ENCODE data around the gene STAT5A.
"Not testable (repeated sequence)": the region's sequence is repeated elsewhere in the genome, so short reads cannot be mapped to it uniquely, and the experiment has no call there.

DNA sequence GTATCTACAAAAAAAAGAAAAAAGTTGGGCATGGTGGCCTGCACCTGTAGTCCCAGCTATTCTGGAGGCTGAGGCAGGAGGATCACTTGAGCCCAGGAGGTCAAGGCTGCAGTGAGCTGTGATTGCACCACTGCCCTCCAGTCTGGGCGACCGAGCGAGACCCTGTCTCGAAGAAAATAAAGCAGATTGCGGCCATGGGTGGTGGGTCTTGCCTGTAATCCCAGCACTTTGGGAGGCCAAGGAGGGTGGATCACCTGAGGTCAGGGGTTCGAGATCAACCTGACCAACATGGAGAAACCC is 16.7 kb downstream of the STAT5A start:
- TF ChIP-seq EZH2 (IDR thresholded peaks at IDR 0.05; ENCODE audit: borderline replicate concordance, insufficient read depth, low read length, poor library complexity, severe bottlenecking); TAF1 (IDR thresholded peaks at IDR 0.05; ENCODE audit: low read depth): not testable (repeated sequence)
- TF ChIP-seq, protein P1, sequence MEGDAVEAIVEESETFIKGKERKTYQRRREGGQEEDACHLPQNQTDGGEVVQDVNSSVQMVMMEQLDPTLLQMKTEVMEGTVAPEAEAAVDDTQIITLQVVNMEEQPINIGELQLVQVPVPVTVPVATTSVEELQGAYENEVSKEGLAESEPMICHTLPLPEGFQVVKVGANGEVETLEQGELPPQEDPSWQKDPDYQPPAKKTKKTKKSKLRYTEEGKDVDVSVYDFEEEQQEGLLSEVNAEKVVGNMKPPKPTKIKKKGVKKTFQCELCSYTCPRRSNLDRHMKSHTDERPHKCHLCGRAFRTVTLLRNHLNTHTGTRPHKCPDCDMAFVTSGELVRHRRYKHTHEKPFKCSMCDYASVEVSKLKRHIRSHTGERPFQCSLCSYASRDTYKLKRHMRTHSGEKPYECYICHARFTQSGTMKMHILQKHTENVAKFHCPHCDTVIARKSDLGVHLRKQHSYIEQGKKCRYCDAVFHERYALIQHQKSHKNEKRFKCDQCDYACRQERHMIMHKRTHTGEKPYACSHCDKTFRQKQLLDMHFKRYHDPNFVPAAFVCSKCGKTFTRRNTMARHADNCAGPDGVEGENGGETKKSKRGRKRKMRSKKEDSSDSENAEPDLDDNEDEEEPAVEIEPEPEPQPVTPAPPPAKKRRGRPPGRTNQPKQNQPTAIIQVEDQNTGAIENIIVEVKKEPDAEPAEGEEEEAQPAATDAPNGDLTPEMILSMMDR (IDR thresholded peaks at IDR 0.05; ENCODE audit: poor library complexity, severe bottlenecking): not testable (repeated sequence)
